Mesendoderm (in vitro differentiated cells): ENCODE results near the gene SPDYE1.

Experiments
- DNase-seq: peaks from one replicate; pipeline ENCODE4 v3.0.0; 2013
- H2AK5ac ChIP-seq: 2 replicates; pipeline ENCODE4 v1.6.1; 2013; ENCODE audit warnings: low read length, inconsistent platforms
- H2BK120ac ChIP-seq: 2 replicates; pipeline ENCODE4 v1.6.1; 2013; ENCODE audit warnings: low read depth, mild to moderate bottlenecking, low read length, moderate library complexity, mixed read lengths
- H2BK15ac ChIP-seq: replicated peaks from 2 replicates; pipeline ENCODE4 v1.6.1; 2013; ENCODE audit warnings: low read depth, mild to moderate bottlenecking, moderate library complexity
- H2BK5ac ChIP-seq: 2 replicates; pipeline ENCODE4 v1.6.1; 2013; ENCODE audit warnings: low read length, inconsistent platforms
- H3K18ac ChIP-seq: 2 replicates; pipeline ENCODE4 v1.6.1; 2013; ENCODE audit warnings: mild to moderate bottlenecking, low read length, mixed read lengths
- H3K23ac ChIP-seq: one replicate; pipeline ENCODE4 v1.6.1; 2013; ENCODE audit warnings: low read length
- H3K27ac ChIP-seq: 2 replicates; pipeline ENCODE4 v1.5.1; 2013; ENCODE audit warnings: low read depth, mild to moderate bottlenecking, inconsistent platforms, low read length, moderate library complexity
- H3K27me3 ChIP-seq: 2 replicates; pipeline ENCODE4 v1.6.1; 2013; ENCODE audit warnings: low read length, control low read depth, mild to moderate bottlenecking, inconsistent platforms; ENCODE audit not compliant: insufficient read depth, poor library complexity
- H3K36me3 ChIP-seq: 2 replicates; pipeline ENCODE4 v1.6.1; 2013; ENCODE audit warnings: low read length, inconsistent platforms; ENCODE audit not compliant: control insufficient read depth, insufficient read depth
- H3K4ac ChIP-seq: one replicate; pipeline ENCODE4 v1.6.1; 2013; ENCODE audit warnings: low read depth, mild to moderate bottlenecking, low read length, moderate library complexity
- H3K4me1 ChIP-seq: 2 replicates; pipeline ENCODE4 v1.6.1; 2013; ENCODE audit warnings: low read depth, low read length, inconsistent platforms; ENCODE audit not compliant: control insufficient read depth
- H3K4me2 ChIP-seq: 2 replicates; pipeline ENCODE4 v1.6.1; 2013; ENCODE audit warnings: low read length
- H3K4me3 ChIP-seq: 2 replicates; pipeline ENCODE4 v1.5.1; 2013; ENCODE audit warnings: mild to moderate bottlenecking, low read length
- H3K56ac ChIP-seq: one replicate; pipeline ENCODE4 v1.6.1; 2013; ENCODE audit warnings: low read length
- H3K79me1 ChIP-seq: 2 replicates; pipeline ENCODE4 v1.6.1; 2013; ENCODE audit warnings: low read length, inconsistent platforms
- H3K79me2 ChIP-seq: 2 replicates; pipeline ENCODE4 v1.6.1; 2013; ENCODE audit warnings: mild to moderate bottlenecking, low read length; ENCODE audit not compliant: control insufficient read depth, insufficient read depth
- H3K9ac ChIP-seq: 2 replicates; pipeline ENCODE4 v1.6.1; 2013; ENCODE audit warnings: low read length, inconsistent platforms
- H4K5ac ChIP-seq: one replicate; pipeline ENCODE4 v1.6.1; 2013; ENCODE audit warnings: low read length
- H4K8ac ChIP-seq: one replicate; pipeline ENCODE4 v1.6.1; 2013; ENCODE audit warnings: low read depth, mild to moderate bottlenecking, control low read depth, low read length, moderate library complexity
- WGBS: extraction: QIAGEN DNeasy Blood & Tissue Kit; methylation state at CpG from one replicate; pipeline ENCODE4 v1.1.7; 2013; ENCODE audit warnings: low lambda C conversion rate, missing lambda C conversion rate; ENCODE audit not compliant: insufficient coverage; ENCODE audit errors: extremely low coverage; 5-methylcytosine and 5-hydroxymethylcytosine counted together

SPDYE1 gene

DNA sequence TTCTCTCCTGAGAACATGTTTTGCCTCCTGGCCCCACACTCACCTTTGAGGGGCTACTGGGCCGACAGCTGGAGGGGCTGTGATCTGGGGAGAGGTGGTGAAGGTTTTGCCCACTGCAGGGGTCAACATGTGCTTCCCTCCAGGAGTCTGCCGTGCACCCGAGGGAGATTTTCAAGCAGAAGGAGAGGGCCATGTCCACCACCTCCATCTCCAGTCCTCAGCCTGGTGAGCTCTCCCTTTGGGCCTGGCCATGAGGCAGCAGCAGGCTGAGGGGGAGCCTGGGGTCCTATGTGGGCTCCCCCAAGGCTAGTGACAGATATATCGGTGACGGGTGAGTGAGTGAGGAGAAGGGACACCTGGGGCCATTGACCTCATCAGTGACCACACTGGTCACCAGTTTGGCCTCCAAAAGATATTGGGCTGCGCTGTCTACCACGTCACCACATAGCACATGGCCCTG lies 61.1 kb downstream of the SPDYE1 start:
- H2BK15ac ChIP-seq, result no peak overlapping the region
- no peaks in the 10 kb centered on the region for H3K79me1 ChIP-seq
- no peak overlapping the region for H2BK5ac ChIP-seq
- H3K27ac ChIP-seq, result no peak overlapping the region
- H3K36me3 ChIP-seq, result peaks cover 7% of the 10 kb centered on the region
- no peak overlapping the region for H3K4ac ChIP-seq
- no peak overlapping the region for H2BK120ac ChIP-seq
- no peaks in the 10 kb centered on the region for H3K27me3 ChIP-seq
- no peak overlapping the region for H3K4me3 ChIP-seq
- H3K9ac ChIP-seq, result no peak overlapping the region
- H3K18ac ChIP-seq, result no peak overlapping the region
- WGBS, result no CpG with 5 or more reads among the region's 7 CpGs
- DNase-seq, result no peak
- H4K5ac ChIP-seq, result no peak overlapping the region
- no peak overlapping the region for H3K23ac ChIP-seq
- no peak overlapping the region for H4K8ac ChIP-seq
- H3K4me2 ChIP-seq, result no peak overlapping the region
- no peaks in the 10 kb centered on the region for H3K79me2 ChIP-seq
- H3K56ac ChIP-seq, result no peak overlapping the region
- H2AK5ac ChIP-seq, result no peak overlapping the region
- no peaks in the 10 kb centered on the region for H3K4me1 ChIP-seq

DNA sequence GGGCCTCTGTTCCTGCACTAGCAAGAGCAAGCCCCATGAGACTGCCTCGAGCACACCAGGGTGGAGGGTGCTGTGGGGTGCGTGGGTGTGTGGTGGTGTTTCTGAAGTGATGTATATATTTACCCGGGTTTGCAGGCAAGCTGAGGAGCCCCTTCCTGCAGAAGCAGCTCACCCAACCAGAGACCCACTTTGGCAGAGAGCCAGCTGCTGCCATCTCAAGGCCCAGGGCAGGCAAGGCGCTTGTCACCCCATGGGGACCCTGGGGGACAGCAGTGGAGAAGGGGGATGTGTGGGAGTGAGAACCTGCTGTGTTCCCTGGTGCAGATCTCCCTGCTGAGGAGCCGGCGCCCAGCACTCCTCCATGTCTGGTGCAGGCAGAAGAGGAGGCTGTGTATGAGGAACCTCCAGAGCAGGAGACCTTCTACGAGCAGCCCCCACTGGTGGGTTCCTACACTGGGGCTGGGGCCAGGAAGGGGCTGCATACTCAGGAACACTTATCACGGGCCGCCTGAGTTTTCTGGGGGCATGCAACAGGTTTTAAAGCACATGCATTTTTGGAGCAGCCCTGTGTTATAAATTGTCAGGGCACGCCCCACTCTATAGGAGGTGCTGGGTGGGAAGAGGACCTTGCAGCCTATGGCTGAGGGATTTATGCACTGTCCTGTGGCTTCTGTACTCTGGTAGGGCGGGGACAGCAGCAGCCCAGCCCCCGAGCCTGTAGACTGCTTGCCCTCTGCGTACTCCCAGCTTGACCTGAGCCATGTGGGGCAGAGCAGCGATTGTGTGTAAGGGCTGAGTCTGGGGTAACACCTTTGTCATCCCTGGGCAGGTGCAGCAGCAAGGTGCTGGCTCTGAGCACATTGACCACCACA lies 61.8 kb downstream of the SPDYE1 start:
- no peak overlapping the region for H3K4ac ChIP-seq
- no peak overlapping the region for H3K4me2 ChIP-seq
- no peak overlapping the region for H2BK5ac ChIP-seq
- H3K56ac ChIP-seq, result no peak overlapping the region
- no peaks in the 10 kb centered on the region for H3K79me1 ChIP-seq
- H3K23ac ChIP-seq, result no peak overlapping the region
- no peaks in the 10 kb centered on the region for H3K79me2 ChIP-seq
- no peak overlapping the region for H2AK5ac ChIP-seq
- H3K36me3 ChIP-seq, result peaks cover 7% of the 10 kb centered on the region
- H3K27me3 ChIP-seq, result no peaks in the 10 kb centered on the region
- no peak overlapping the region for H4K5ac ChIP-seq
- no peak overlapping the region for H3K9ac ChIP-seq
- no peak overlapping the region for H3K18ac ChIP-seq
- H3K4me1 ChIP-seq, result no peaks in the 10 kb centered on the region
- no peak overlapping the region for H3K4me3 ChIP-seq
- H4K8ac ChIP-seq, result no peak overlapping the region
- H2BK15ac ChIP-seq, result no peak overlapping the region
- no peak overlapping the region for H2BK120ac ChIP-seq
- H3K27ac ChIP-seq, result no peak overlapping the region
- no CpG with 5 or more reads among the region's 14 CpGs for WGBS
- DNase-seq, result no peak
